HEK293 (cell line): ENCODE results near the gene ITGB6.

Experiments
- CTCF ChIA-PET: fragments of 350-600 bp; formaldehyde crosslinking; extraction: SDS; loops from one replicate; lab custom pipeline; 2021; ENCODE audit warnings: antibody characterized with exemption; lab: Yijun Ruan, JAX
- POLR2A ChIA-PET: fragments of 300-600 bp; formaldehyde crosslinking; extraction: SDS; loops from one replicate; lab custom pipeline; 2020; ENCODE audit warnings: antibody characterized with exemption, inconsistent platforms; lab: Yijun Ruan, JAX
- H3K27ac ChIP-seq: fragments of 200-500 bp; sonication (Bioruptor generic); 2 replicates; pipeline ENCODE4 v1.5.1; 2014; ENCODE audit warnings: low read depth, low read length, control low read depth, inconsistent platforms; ENCODE audit errors: extremely low read depth
- H3K36me3 ChIP-seq, 2 experiments: fragments of 200-500 bp in 1 of 2; sonication (Bioruptor generic) in 1 of 2; 1 replicate in 1 of 2; 2 replicates in 1 of 2; pipeline ENCODE4 v1.5.1; 2014 to 2017; ENCODE audit warnings: inconsistent platforms in 2 of 2, low read length in 2 of 2; ENCODE audit not compliant: control insufficient read depth in 2 of 2, insufficient read depth in 1 of 2
- H3K4me1 ChIP-seq: fragments of 200-500 bp; sonication (Bioruptor generic); 2 replicates; pipeline ENCODE4 v1.5.1; 2014; ENCODE audit warnings: mild to moderate bottlenecking, low read length, inconsistent platforms; ENCODE audit not compliant: control insufficient read depth, insufficient read depth
- H3K4me3 ChIP-seq: 2 replicates; pipeline ENCODE4 v1.5.1; 2011; ENCODE audit warnings: low read depth, mild to moderate bottlenecking, control low read depth, low read length, moderate library complexity
- H3K9me3 ChIP-seq: fragments of 200-500 bp; sonication (Bioruptor generic); 2 replicates; pipeline ENCODE4 v1.5.1; 2014; ENCODE audit warnings: low read depth, low read length, inconsistent platforms; ENCODE audit not compliant: control insufficient read depth, insufficient read depth
- GLI2 ChIP-seq: fragments of 450-650 bp; formaldehyde crosslinking; IDR thresholded peaks from 2 replicates; pipeline ENCODE4; 2017; ENCODE audit warnings: missing biosample characterization, missing genetic modification characterization, low read depth, borderline replicate concordance
- KLF1 ChIP-seq: fragments of 450-650 bp; formaldehyde crosslinking; IDR thresholded peaks from 2 replicates; pipeline ENCODE4 v1.5.1; 2016; ENCODE audit warnings: missing biosample characterization, missing genetic modification characterization
- OVOL3 ChIP-seq: fragments of 450-650 bp; formaldehyde crosslinking; IDR thresholded peaks from 2 replicates; pipeline ENCODE4 v1.5.1; 2016; ENCODE audit warnings: missing biosample characterization, missing genetic modification characterization
- SCRT2 ChIP-seq: fragments of 450-650 bp; formaldehyde crosslinking; IDR thresholded peaks from 2 replicates; pipeline ENCODE4 v1.5.1; 2016; ENCODE audit warnings: missing biosample characterization, missing genetic modification characterization
- ZBTB48 ChIP-seq: fragments of 450-650 bp; formaldehyde crosslinking; IDR thresholded peaks from 2 replicates; pipeline ENCODE4 v1.5.1; 2016; ENCODE audit warnings: missing biosample characterization, missing genetic modification characterization
- ZFP41 ChIP-seq: fragments of 450-650 bp; formaldehyde crosslinking; IDR thresholded peaks from 2 replicates; pipeline ENCODE4 v1.5.1; 2016; ENCODE audit warnings: missing biosample characterization, missing genetic modification characterization, borderline replicate concordance
- ZNF10 ChIP-seq: fragments of 450-650 bp; formaldehyde crosslinking; IDR thresholded peaks from 2 replicates; pipeline ENCODE4 v1.5.1; 2017; ENCODE audit warnings: missing biosample characterization, missing genetic modification characterization
- ZNF148 ChIP-seq: fragments of 450-650 bp; formaldehyde crosslinking; IDR thresholded peaks from 2 replicates; pipeline ENCODE4 v1.5.0; 2017; ENCODE audit warnings: missing biosample characterization, missing genetic modification characterization, borderline replicate concordance
- ZNF175 ChIP-seq: fragments of 450-650 bp; formaldehyde crosslinking; IDR thresholded peaks from 2 replicates; pipeline ENCODE4 v1.5.1; 2016; ENCODE audit warnings: missing biosample characterization, missing genetic modification characterization
- ZNF211 ChIP-seq: fragments of 450-650 bp; formaldehyde crosslinking; IDR thresholded peaks from 2 replicates; pipeline ENCODE4 v1.5.1; 2016; ENCODE audit warnings: low read depth, missing biosample characterization, missing genetic modification characterization
- ZNF302 ChIP-seq: fragments of 450-650 bp; formaldehyde crosslinking; IDR thresholded peaks from 2 replicates; pipeline ENCODE4 v1.5.1; 2016; ENCODE audit warnings: missing biosample characterization, missing genetic modification characterization, low read depth
- ZNF341 ChIP-seq: fragments of 450-650 bp; formaldehyde crosslinking; IDR thresholded peaks from 2 replicates; pipeline ENCODE4; 2016; ENCODE audit warnings: low read depth, missing biosample characterization, missing genetic modification characterization
- ZNF354C ChIP-seq: fragments of 450-650 bp; formaldehyde crosslinking; IDR thresholded peaks from 2 replicates; pipeline ENCODE4 v1.5.1; 2016; ENCODE audit warnings: missing biosample characterization, missing genetic modification characterization, low read depth, borderline replicate concordance
- ZNF514 ChIP-seq: fragments of 450-650 bp; formaldehyde crosslinking; IDR thresholded peaks from 2 replicates; pipeline ENCODE4 v1.5.1; 2016; ENCODE audit warnings: missing biosample characterization, missing genetic modification characterization
- ZNF639 ChIP-seq: fragments of 450-650 bp; formaldehyde crosslinking; IDR thresholded peaks from 2 replicates; pipeline ENCODE4 v1.5.1; 2016; ENCODE audit warnings: missing biosample characterization, missing genetic modification characterization
- ZSCAN16 ChIP-seq: fragments of 450-650 bp; formaldehyde crosslinking; IDR thresholded peaks from 2 replicates; pipeline ENCODE4 v1.5.1; 2016; ENCODE audit warnings: missing biosample characterization, missing genetic modification characterization
- ZSCAN5A ChIP-seq: fragments of 450-650 bp; formaldehyde crosslinking; IDR thresholded peaks from 2 replicates; pipeline ENCODE4 v1.5.1; 2016; ENCODE audit warnings: missing biosample characterization, missing genetic modification characterization
- TF ChIP-seq, protein P1 (sequence below): fragments of 450-650 bp; formaldehyde crosslinking; IDR thresholded peaks from 2 replicates; pipeline ENCODE4 v1.5.1; 2016; ENCODE audit warnings: missing biosample characterization, missing genetic modification characterization
- TF ChIP-seq, protein P2 (sequence below): sonication (generic); formaldehyde crosslinking; IDR thresholded peaks from 2 replicates; pipeline ENCODE4 v1.8.1; 2022; ENCODE audit warnings: mild to moderate bottlenecking, moderate library complexity, missing genetic modification reagents

ITGB6 gene

GRCh38 chr2:160057356-160057755, 142.7 kb downstream of the ITGB6 start:
- CTCF ChIA-PET, result interaction anchor here (0.6 to 1.2 kb wide), 2 partner anchors 33 to 1006 kb away, joined by 3 to 4 read pairs; no protein-coding TSS in a partner anchor

More at GRCh38 chr2:160057356-160057755, 142.7 kb downstream of the ITGB6 start:
- H3K4me3 ChIP-seq, result no peak overlapping the region
- H3K4me1 ChIP-seq, result peaks cover 4% of the 10 kb centered on the region; the same call in 1 of the 2 replicates
- H3K27ac ChIP-seq, result no peak overlapping the region
- POLR2A ChIA-PET, result no interaction called here
- TF ChIP-seq, protein P1, sequence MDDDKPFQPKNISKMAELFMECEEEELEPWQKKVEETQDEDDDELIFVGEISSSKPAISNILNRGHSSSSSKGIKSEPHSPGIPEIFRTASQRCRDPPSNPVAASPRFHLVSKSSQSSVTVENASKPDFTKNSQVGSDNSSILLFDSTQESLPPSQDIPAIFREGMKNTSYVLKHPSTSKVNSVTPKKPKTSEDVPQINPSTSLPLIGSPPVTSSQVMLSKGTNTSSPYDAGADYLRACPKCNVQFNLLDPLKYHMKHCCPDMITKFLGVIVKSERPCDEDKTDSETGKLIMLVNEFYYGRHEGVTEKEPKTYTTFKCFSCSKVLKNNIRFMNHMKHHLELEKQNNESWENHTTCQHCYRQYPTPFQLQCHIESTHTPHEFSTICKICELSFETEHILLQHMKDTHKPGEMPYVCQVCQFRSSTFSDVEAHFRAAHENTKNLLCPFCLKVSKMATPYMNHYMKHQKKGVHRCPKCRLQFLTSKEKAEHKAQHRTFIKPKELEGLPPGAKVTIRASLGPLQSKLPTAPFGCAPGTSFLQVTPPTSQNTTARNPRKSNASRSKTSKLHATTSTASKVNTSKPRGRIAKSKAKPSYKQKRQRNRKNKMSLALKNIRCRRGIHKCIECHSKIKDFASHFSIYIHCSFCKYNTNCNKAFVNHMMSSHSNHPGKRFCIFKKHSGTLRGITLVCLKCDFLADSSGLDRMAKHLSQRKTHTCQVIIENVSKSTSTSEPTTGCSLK, result no peak
- no peak for TF ChIP-seq ZNF302 (tag by site-specific recombination)
- TF ChIP-seq SCRT2 (tag by site-specific recombination), result no peak
- no peak for TF ChIP-seq ZNF514 (tag by site-specific recombination)
- no peak for TF ChIP-seq GLI2 (tag by site-specific recombination)
- no peak for TF ChIP-seq ZNF341 (tag by site-specific recombination)
- TF ChIP-seq ZFP41 (tag by site-specific recombination), result no peak
- no peak for TF ChIP-seq OVOL3 (tag by site-specific recombination)
- TF ChIP-seq ZBTB48 (tag by site-specific recombination), result no peak
- no peak for TF ChIP-seq ZSCAN5A (tag by site-specific recombination)
- TF ChIP-seq KLF1 (tag by site-specific recombination), result no peak
- TF ChIP-seq ZNF148, result no peak
- TF ChIP-seq ZNF354C (tag by site-specific recombination), result no peak
- TF ChIP-seq ZNF639 (tag by site-specific recombination), result no peak
- TF ChIP-seq ZNF211 (tag by site-specific recombination), result no peak
- TF ChIP-seq, protein P2, sequence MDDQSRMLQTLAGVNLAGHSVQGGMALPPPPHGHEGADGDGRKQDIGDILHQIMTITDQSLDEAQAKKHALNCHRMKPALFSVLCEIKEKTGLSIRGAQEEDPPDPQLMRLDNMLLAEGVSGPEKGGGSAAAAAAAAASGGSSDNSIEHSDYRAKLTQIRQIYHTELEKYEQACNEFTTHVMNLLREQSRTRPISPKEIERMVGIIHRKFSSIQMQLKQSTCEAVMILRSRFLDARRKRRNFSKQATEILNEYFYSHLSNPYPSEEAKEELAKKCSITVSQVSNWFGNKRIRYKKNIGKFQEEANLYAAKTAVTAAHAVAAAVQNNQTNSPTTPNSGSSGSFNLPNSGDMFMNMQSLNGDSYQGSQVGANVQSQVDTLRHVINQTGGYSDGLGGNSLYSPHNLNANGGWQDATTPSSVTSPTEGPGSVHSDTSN, result no peak
- no peak for TF ChIP-seq ZNF10
- no peak for TF ChIP-seq ZSCAN16 (tag by site-specific recombination)
- no peak for TF ChIP-seq ZNF175 (tag by site-specific recombination)
- H3K9me3 ChIP-seq, result no peaks in the 10 kb centered on the region
- H3K36me3 ChIP-seq, result no peaks in the 10 kb centered on the region
